HG03575 (cell line): ENCODE results near the gene GSC2.

Source experiments
- ATAC-seq: cut with Tn5 transposase; IDR thresholded peaks from one replicate; pipeline ENCODE4 v1.9.1; 2021; ENCODE audit not compliant: unreplicated experiment, insufficient number of reproducible peaks, low FRiP score; ENCODE audit errors: extremely low read depth

Gene GSC2

GRCh38 chr22:19149991-19150390 is at the start of gene GSC2:
GSC2 (minus strand) TSS chr22:19150292; CDS start chr22:19150283, 9 bp downstream.
- no peak for ATAC-seq

GRCh38 chr22:19199479-19199878 is 49.4 kb upstream of the GSC2 start:
- no peak for ATAC-seq

- ATAC-seq: no peak
Measured at GRCh38 chr22:19197997-19198865, 48.1 kb upstream of the GSC2 start.

- ATAC-seq: no peak
Measured at GRCh38 chr22:19196841-19197612, 46.9 kb upstream of the GSC2 start.

GRCh38 chr22:19195796-19196731 is 46.0 kb upstream of the GSC2 start:
- ATAC-seq: no peak

GRCh38 chr22:19194766-19195536 is 44.9 kb upstream of the GSC2 start:
- ATAC-seq: no peak

GRCh38 chr22:19193879-19194278 is 43.8 kb upstream of the GSC2 start:
- no peak for ATAC-seq

- no peak for ATAC-seq
Measured at GRCh38 chr22:19187716-19188563, 37.8 kb upstream of the GSC2 start.

- no peak for ATAC-seq
Measured at GRCh38 chr22:19184276-19184997, 34.3 kb upstream of the GSC2 start.

- ATAC-seq: no peak
Measured at GRCh38 chr22:19183216-19183615, 33.1 kb upstream of the GSC2 start.

GRCh38 chr22:19182472-19183157 is 32.5 kb upstream of the GSC2 start:
- no peak for ATAC-seq

GRCh38 chr22:19181786-19182471 is 31.8 kb upstream of the GSC2 start:
- no peak for ATAC-seq

GRCh38 chr22:19180740-19181410 is 30.8 kb upstream of the GSC2 start:
- no peak for ATAC-seq

GRCh38 chr22:19180234-19180633 is 30.1 kb upstream of the GSC2 start:
- ATAC-seq: no peak

- ATAC-seq: no peak
Measured at GRCh38 chr22:19179497-19180048, 29.5 kb upstream of the GSC2 start.
